ENCODE data around the gene FILIP1L.

GRCh38 chr3:100029689-100030088 is 84.6 kb downstream of the FILIP1L start:
- TF ChIP-seq PATZ1 (CRISPR knock-in tag; IDR thresholded peaks at IDR 0.05; ENCODE audit: borderline replicate concordance) (no peak), CREB5 (CRISPR knock-in tag; IDR thresholded peaks at IDR 0.05; ENCODE audit: low read depth) (no peak), ISL1 (CRISPR knock-in tag; IDR thresholded peaks at IDR 0.05) (no peak), RARB (CRISPR knock-in tag; IDR thresholded peaks at IDR 0.05) (no peak), ZNF70 (CRISPR knock-in tag; IDR thresholded peaks at IDR 0.05) (no peak), ZNF8 (CRISPR knock-in tag; IDR thresholded peaks at IDR 0.05) (no peak), CSDC2 (CRISPR knock-in tag; IDR thresholded peaks at IDR 0.05) (no peak), OSR1 (CRISPR knock-in tag; IDR thresholded peaks at IDR 0.05) (no peak), TSHZ2 (CRISPR knock-in tag; IDR thresholded peaks at IDR 0.05) (no peak), GLIS3 (CRISPR knock-in tag; IDR thresholded peaks at IDR 0.05) (no peak), ZFP3 (CRISPR knock-in tag; IDR thresholded peaks at IDR 0.05) (no peak), ZFP30 (CRISPR knock-in tag; IDR thresholded peaks at IDR 0.05) (no peak), ARNTL (CRISPR knock-in tag; IDR thresholded peaks at IDR 0.05; ENCODE audit: borderline replicate concordance, low read depth) (no peak), TOX (CRISPR knock-in tag; IDR thresholded peaks at IDR 0.05; ENCODE audit: borderline replicate concordance) (no peak)
